IMR-90 (cell line): ENCODE results near the gene ZNF423. TPM values are rescaled to one million over a fixed set of nuclear protein-coding genes. Genes with fewer than 3 reads are reported as not detected.

Source experiments
- ATAC-seq: fragments of 200-7000 bp; cut with Tn5 transposase; 2 replicates; pipeline ENCODE4 v1.9.1; 2020; ENCODE audit warnings: low read depth, mild to moderate bottlenecking, moderate library complexity
- BruUV-seq: library from RNA; stranded (reverse); fragments of 400-500 nt; replicated peaks from 2 replicates; lab custom pipeline; 2021; lab: Mats Ljungman, UMichigan
- CTCF ChIA-PET: fragments of 300-600 bp; formaldehyde crosslinking; extraction: SDS; loops from one replicate; lab custom pipeline; 2021; ENCODE audit warnings: antibody characterized with exemption; lab: Yijun Ruan, JAX
- POLR2A ChIA-PET: fragments of 300-600 bp; sonication (Branson Sonifier 250); formaldehyde crosslinking; loops from one replicate; lab custom pipeline; 2022; ENCODE audit warnings: antibody characterized with exemption; ENCODE audit not compliant: unreplicated experiment; lab: Charles Lee
- DNase-seq: peaks from one replicate; pipeline ENCODE4 v3.0.0; 2013
- H2AFZ ChIP-seq: replicated peaks from 2 replicates; pipeline ENCODE3; 2013; ENCODE audit warnings: low read length, mild to moderate bottlenecking; ENCODE audit not compliant: poor library complexity
- H2AK5ac ChIP-seq: 2 replicates; pipeline ENCODE4 v1.6.1; 2013; ENCODE audit warnings: low read depth, low read length, inconsistent platforms
- H2AK9ac ChIP-seq: replicated peaks from 2 replicates; pipeline ENCODE3; 2013; ENCODE audit warnings: mild to moderate bottlenecking, low read depth, low read length, moderate library complexity; ENCODE audit not compliant: poor library complexity
- H2BK120ac ChIP-seq: 2 replicates; pipeline ENCODE4 v1.6.1; 2013; ENCODE audit warnings: low read depth, low read length, inconsistent platforms
- H2BK15ac ChIP-seq: 3 replicates; pipeline ENCODE4 v1.6.1; 2013; ENCODE audit warnings: low read depth, low read length, inconsistent platforms
- H2BK20ac ChIP-seq: 2 replicates; pipeline ENCODE4 v1.6.1; 2013; ENCODE audit warnings: low read depth, mild to moderate bottlenecking, inconsistent platforms, low read length, moderate library complexity
- H2BK5ac ChIP-seq: 2 replicates; pipeline ENCODE4 v1.6.1; 2013; ENCODE audit warnings: mild to moderate bottlenecking, low read depth, low read length, inconsistent platforms; ENCODE audit not compliant: poor library complexity, severe bottlenecking
- H3K14ac ChIP-seq: replicated peaks from 2 replicates; pipeline ENCODE4 v1.6.1; 2013; ENCODE audit warnings: low read depth, low read length, inconsistent platforms
- H3K18ac ChIP-seq: 2 replicates; pipeline ENCODE4 v1.6.1; 2013; ENCODE audit warnings: low read depth, low read length, control low read depth
- H3K23ac ChIP-seq: 2 replicates; pipeline ENCODE4 v1.6.1; 2013; ENCODE audit warnings: low read depth, low read length, inconsistent platforms
- H3K27ac ChIP-seq: 2 replicates; pipeline ENCODE4 v1.5.1; 2013; ENCODE audit warnings: mild to moderate bottlenecking, control low read depth, low read length; ENCODE audit not compliant: insufficient read depth
- H3K27me3 ChIP-seq: 2 replicates; pipeline ENCODE4 v1.6.1; 2013; ENCODE audit warnings: low read length; ENCODE audit not compliant: control insufficient read depth, insufficient read depth
- H3K36me3 ChIP-seq: 2 replicates; pipeline ENCODE4 v1.6.1; 2013; ENCODE audit warnings: low read length, mixed read lengths; ENCODE audit not compliant: control insufficient read depth, insufficient read depth
- H3K4ac ChIP-seq: 2 replicates; pipeline ENCODE4 v1.6.1; 2013; ENCODE audit warnings: low read depth, low read length, inconsistent platforms
- H3K4me1 ChIP-seq: 2 replicates; pipeline ENCODE4 v1.6.1; 2013; ENCODE audit warnings: low read length, mixed read lengths; ENCODE audit not compliant: control insufficient read depth, insufficient read depth
- H3K4me2 ChIP-seq: 2 replicates; pipeline ENCODE4 v1.6.1; 2013; ENCODE audit warnings: low read depth, mild to moderate bottlenecking, control low read depth, low read length, moderate library complexity
- H3K4me3 ChIP-seq: 2 replicates; pipeline ENCODE4 v1.5.1; 2013; ENCODE audit warnings: low read depth, mild to moderate bottlenecking, control low read depth, low read length, moderate library complexity; ENCODE audit not compliant: insufficient read depth
- H3K56ac ChIP-seq: 2 replicates; pipeline ENCODE4 v1.6.1; 2013; ENCODE audit warnings: low read length, inconsistent platforms; ENCODE audit not compliant: insufficient read depth; ENCODE audit errors: extremely low read depth
- H3K79me1 ChIP-seq, 2 experiments: 2 replicates each; pipeline ENCODE4 v1.6.1; 2013; ENCODE audit warnings: low read length in 2 of 2, inconsistent platforms in 1 of 2, low read depth in 1 of 2
- H3K9ac ChIP-seq: 2 replicates; pipeline ENCODE4 v1.6.1; 2013; ENCODE audit warnings: low read depth, low read length, control low read depth
- H3K9me1 ChIP-seq: 2 replicates; pipeline ENCODE4 v1.6.1; 2013; ENCODE audit warnings: low read length, inconsistent platforms; ENCODE audit not compliant: insufficient read depth
- H3K9me3 ChIP-seq: 2 replicates; pipeline ENCODE4 v1.6.1; 2013; ENCODE audit warnings: low read length; ENCODE audit not compliant: control insufficient read depth, insufficient read depth
- H4K20me1 ChIP-seq: 2 replicates; pipeline ENCODE4 v1.6.1; 2013; ENCODE audit warnings: low read length, inconsistent platforms; ENCODE audit not compliant: insufficient read depth
- H4K5ac ChIP-seq: 2 replicates; pipeline ENCODE4 v1.6.1; 2013; ENCODE audit warnings: mild to moderate bottlenecking, low read depth, low read length, control low read depth
- H4K8ac ChIP-seq, 2 experiments: 2 replicates each; pipeline ENCODE4 v1.6.1; 2013; ENCODE audit warnings: low read depth in 2 of 2, low read length in 2 of 2, control low read depth in 1 of 2, inconsistent platforms in 1 of 2
- H4K91ac ChIP-seq: 2 replicates; pipeline ENCODE4 v1.6.1; 2013; ENCODE audit warnings: low read depth, low read length, inconsistent platforms; ENCODE audit not compliant: insufficient read depth
- MXI1 ChIP-seq: IDR thresholded peaks from 2 replicates; pipeline ENCODE4 v1.6.1; 2012; ENCODE audit warnings: low read depth, mild to moderate bottlenecking, low read length, moderate library complexity, borderline replicate concordance
- POLR2A ChIP-seq: IDR thresholded peaks from 2 replicates; pipeline ENCODE4 v1.6.1; 2012; ENCODE audit warnings: mild to moderate bottlenecking, low read depth, low read length
- RCOR1 ChIP-seq: IDR thresholded peaks from 2 replicates; pipeline ENCODE4 v1.6.1; 2012; ENCODE audit warnings: mild to moderate bottlenecking, low read length, improper control_type of control experiment; ENCODE audit not compliant: insufficient replicate concordance
- SMC3 ChIP-seq: fragments of 150-350 bp; IDR thresholded peaks from 2 replicates; pipeline ENCODE4 v1.6.1; 2016; ENCODE audit warnings: low read depth, mild to moderate bottlenecking, antibody characterized with exemption, low read length, moderate library complexity
- WGBS, 2 experiments: methylation state at CpG; one replicate each; pipeline versions ENCODE4 v1.1.5 to v1.1.7; 2013; ENCODE audit warnings: missing lambda C conversion rate in 2 of 2; ENCODE audit not compliant: insufficient read length in 1 of 2; ENCODE audit errors: extremely low coverage in 2 of 2; 5-methylcytosine and 5-hydroxymethylcytosine counted together
- dilution Hi-C: fragments of 300-500 bp; cut with HindIII; formaldehyde crosslinking; loops from one replicate; pipeline ENCODE4 v1.14.3; 2018; ENCODE audit warnings: low sequenced_read_pairs; ENCODE audit not compliant: unreplicated experiment
- in situ Hi-C: fragments of 300-500 bp; cut with MboI; formaldehyde crosslinking; loops from 3 replicates; pipeline ENCODE4 v1.14.3; 2019; ENCODE audit warnings: low sequenced_read_pairs, inconsistent platforms, mixed read lengths
- intact Hi-C: fragments of 100-400 bp; cut with micrococcal nuclease; formaldehyde crosslinking; loops from 2 replicates; pipeline ENCODE4 v1.10.0; 2022
- polyA plus RNA-seq, 3 experiments: library from polyadenylated mRNA; depleted of rRNA; stranded (reverse); fragments of >200 nt; gene quantifications; 2 replicates each; pipeline ENCODE4 v1.2.3, GENCODE V29; 2012; ENCODE audit warnings: low replicate concordance in 1 of 3
- total RNA-seq: library from RNA; depleted of rRNA; stranded (reverse); fragments of >200 nt; gene quantifications from 2 replicates; pipeline ENCODE4 v1.2.3, GENCODE V29; 2012
- TF ChIP-seq, protein P1 (sequence below): fragments of 150-350 bp; IDR thresholded peaks from 2 replicates; pipeline ENCODE4 v1.6.1; 2016; ENCODE audit warnings: low read depth, mild to moderate bottlenecking, low read length, moderate library complexity, borderline replicate concordance

ZNF423 gene
- total and polyA plus RNA-seq, 2 of the 4 experiments (the other 2 are of a cell fraction), result under 0.01 to 0.10 TPM

DNA sequence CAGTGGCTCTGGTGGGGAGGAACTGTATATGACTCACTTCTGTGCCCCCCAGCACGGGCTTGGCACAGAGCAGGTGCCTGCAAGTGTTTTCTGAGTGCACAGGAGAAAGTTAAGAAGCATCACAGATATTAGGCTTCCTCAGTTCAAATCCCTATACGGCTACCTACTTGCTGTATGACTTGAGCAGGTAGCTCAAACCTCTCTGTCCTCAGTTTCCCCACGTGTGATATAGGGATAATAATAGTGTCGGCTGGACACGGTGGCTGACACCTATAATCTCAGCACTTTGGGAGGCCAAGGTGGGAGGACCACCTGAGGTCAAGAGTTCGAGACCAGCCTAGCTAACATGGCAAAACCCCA lies 386.6 kb downstream of the ZNF423 start:
- H4K5ac ChIP-seq, result no peak overlapping the region
- H3K14ac ChIP-seq, result no peak overlapping the region
- H2BK120ac ChIP-seq, result no peak overlapping the region
- H3K4me2 ChIP-seq, result no peak overlapping the region
- TF ChIP-seq, protein P1, sequence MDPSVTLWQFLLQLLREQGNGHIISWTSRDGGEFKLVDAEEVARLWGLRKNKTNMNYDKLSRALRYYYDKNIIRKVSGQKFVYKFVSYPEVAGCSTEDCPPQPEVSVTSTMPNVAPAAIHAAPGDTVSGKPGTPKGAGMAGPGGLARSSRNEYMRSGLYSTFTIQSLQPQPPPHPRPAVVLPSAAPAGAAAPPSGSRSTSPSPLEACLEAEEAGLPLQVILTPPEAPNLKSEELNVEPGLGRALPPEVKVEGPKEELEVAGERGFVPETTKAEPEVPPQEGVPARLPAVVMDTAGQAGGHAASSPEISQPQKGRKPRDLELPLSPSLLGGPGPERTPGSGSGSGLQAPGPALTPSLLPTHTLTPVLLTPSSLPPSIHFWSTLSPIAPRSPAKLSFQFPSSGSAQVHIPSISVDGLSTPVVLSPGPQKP, result no peak
- TF ChIP-seq MXI1, result no peak
- no peak for TF ChIP-seq POLR2A
- no peak for TF ChIP-seq RCOR1
- TF ChIP-seq SMC3, result no peak
- ChIA-PET CTCF (no interaction called here), POLR2A (no interaction called here)
- H2AK5ac ChIP-seq, result no peak overlapping the region
- no peak overlapping the region for H3K23ac ChIP-seq
- H3K27me3 ChIP-seq, result peaks cover 6% of the 10 kb centered on the region; the same call in 1 of the 2 replicates
- no peak overlapping the region for H2BK15ac ChIP-seq
- H2AK9ac ChIP-seq, result no peak overlapping the region
- no CpG with 5 or more reads among the region's 6 CpGs for WGBS, 2 experiments
- H3K9me3 ChIP-seq, result no peaks in the 10 kb centered on the region
- H3K9me1 ChIP-seq, result no peaks in the 10 kb centered on the region
- H3K9ac ChIP-seq, result no peak overlapping the region
- no peak overlapping the region for H3K4ac ChIP-seq
- BruUV-seq, result no TSS peak
- in situ Hi-C loops, result no loop called here
- H2BK20ac ChIP-seq, result no peak overlapping the region
- H3K36me3 ChIP-seq, result no peaks in the 10 kb centered on the region
- intact Hi-C loops, result no loop called here
- no peak overlapping the region for H2AFZ ChIP-seq
- no peaks in the 10 kb centered on the region for H3K4me1 ChIP-seq
- H3K18ac ChIP-seq, result no peak overlapping the region
- dilution Hi-C loops, result no loop called here
- ATAC-seq (no peak), DNase-seq (no peak)
- no peak overlapping the region for H2BK5ac ChIP-seq
- H4K20me1 ChIP-seq, result no peaks in the 10 kb centered on the region
- H4K91ac ChIP-seq, result no peak overlapping the region
- no peaks in the 10 kb centered on the region for H3K79me1 ChIP-seq
- H3K56ac ChIP-seq, result no peak overlapping the region
- no peak overlapping the region for H3K4me3 ChIP-seq
- H4K8ac ChIP-seq, result no peak overlapping the region
- H3K27ac ChIP-seq, result no peak overlapping the region
